Endothelial cell of umbilical vein (primary cell): ENCODE data around the gene ARMH3. TPM values are rescaled to one million over a fixed set of nuclear protein-coding genes. Genes with fewer than 3 reads are reported as not detected.

Experiments used
- BruUV-seq: library from RNA; stranded (reverse); fragments of 400-500 nt; replicated peaks from 2 replicates; lab custom pipeline; 2021; lab: Mats Ljungman, UMichigan
- CTCF ChIA-PET: fragments of 300-600, 350-600 bp; sonication (Branson Sonifier 250); formaldehyde crosslinking; loops from one replicate; lab custom pipeline; 2021; ENCODE audit warnings: antibody characterized with exemption, inconsistent platforms; lab: Charles Lee
- POLR2A ChIA-PET: fragments of 300-600, 350-600 bp; sonication (Branson Sonifier 250); formaldehyde crosslinking; loops from one replicate; lab custom pipeline; 2021; ENCODE audit warnings: antibody characterized with exemption, inconsistent platforms; lab: Charles Lee
- DNase-seq: peaks from one replicate; pipeline ENCODE4 v3.0.0-alpha.2; 2011; ENCODE audit warnings: low read depth, low spot score
- FAIRE-seq: peaks from 2 replicates; lab custom pipeline; 2011; peaks lifted over from hg19 to GRCh38; lab: Jason Lieb, UNC
- H2AFZ ChIP-seq: 2 replicates; pipeline ENCODE4 v1.6.0; 2012; ENCODE audit warnings: low read depth, low read length, control low read depth, inconsistent platforms
- H3K27ac ChIP-seq: 2 replicates; pipeline ENCODE4 v1.5.1; 2011; ENCODE audit warnings: low read depth, mild to moderate bottlenecking, control low read depth, low read length, moderate library complexity; ENCODE audit not compliant: insufficient read depth
- H3K27me3 ChIP-seq, 2 experiments: 2 replicates each; pipeline versions ENCODE4 v1.6.0 to v1.6.1; 2011; ENCODE audit warnings: low read length in 2 of 2, mixed read lengths in 1 of 2; ENCODE audit not compliant: control insufficient read depth in 2 of 2, insufficient read depth in 2 of 2
- H3K36me3 ChIP-seq, 2 experiments: 2 replicates in 1 of 2; 3 replicates in 1 of 2; pipeline ENCODE4 v1.5.1; 2011; ENCODE audit warnings: low read length in 2 of 2, mild to moderate bottlenecking in 1 of 2, moderate library complexity in 1 of 2; ENCODE audit not compliant: control insufficient read depth in 2 of 2, insufficient read depth in 2 of 2; ENCODE audit errors: extremely low read depth in 1 of 2
- H3K4me1 ChIP-seq: 3 replicates; pipeline ENCODE4 v1.5.1; 2011; ENCODE audit warnings: mild to moderate bottlenecking, low read length; ENCODE audit not compliant: control insufficient read depth, insufficient read depth; ENCODE audit errors: extremely low read depth
- H3K4me2 ChIP-seq: 2 replicates; pipeline ENCODE4 v1.6.1; 2011; ENCODE audit warnings: low read length, control low read depth, mixed read lengths; ENCODE audit not compliant: insufficient read depth
- H3K4me3 ChIP-seq, 3 experiments: fragments of 200-600 bp in 1 of 3; sonication (generic), shearing (Covaris generic) in 1 of 3; replicated peaks in 1 of 3; 2 replicates each; pipeline ENCODE4 v1.5.1; 2011 to 2016; ENCODE audit warnings: control low read depth in 3 of 3, low read length in 3 of 3, mild to moderate bottlenecking in 2 of 3, inconsistent platforms in 1 of 3, low read depth in 1 of 3, moderate library complexity in 1 of 3; ENCODE audit not compliant: insufficient read depth in 1 of 3
- H3K79me2 ChIP-seq: 2 replicates; pipeline ENCODE4 v1.6.0; 2012; ENCODE audit warnings: low read length, inconsistent platforms; ENCODE audit not compliant: control insufficient read depth, insufficient read depth
- H3K9ac ChIP-seq: replicated peaks from 2 replicates; pipeline ENCODE3; 2011; ENCODE audit warnings: low read length, control low read depth; ENCODE audit not compliant: insufficient read depth; ENCODE audit errors: extremely low read depth
- H3K9me1 ChIP-seq: replicated peaks from 3 replicates; pipeline ENCODE4 v1.6.0; 2011; ENCODE audit warnings: mild to moderate bottlenecking, low read length; ENCODE audit not compliant: control insufficient read depth, insufficient read depth; ENCODE audit errors: extremely low read depth
- H3K9me3 ChIP-seq: replicated peaks from 2 replicates; pipeline ENCODE4 v1.5.1; 2012; ENCODE audit warnings: low read length, inconsistent platforms; ENCODE audit not compliant: control insufficient read depth, insufficient read depth
- H4K20me1 ChIP-seq: replicated peaks from 2 replicates; pipeline ENCODE3; 2011; ENCODE audit warnings: mild to moderate bottlenecking, low read length; ENCODE audit not compliant: control insufficient read depth, insufficient read depth; ENCODE audit errors: extremely low read depth
- GATA2 ChIP-seq: IDR thresholded peaks from 2 replicates; pipeline ENCODE4 v1.7.0; 2011; ENCODE audit warnings: low read depth, mild to moderate bottlenecking, moderate library complexity, mixed read lengths, low read length; ENCODE audit not compliant: insufficient read length, insufficient read depth
- dilution Hi-C: fragments of 300-500 bp; cut with MboI; formaldehyde crosslinking; loops from one replicate; pipeline ENCODE4 v1.15.0; 2019; ENCODE audit warnings: low sequenced_read_pairs; ENCODE audit not compliant: extremely low pct_ligation_motif_present
- intact Hi-C: fragments of 100-400 bp; cut with micrococcal nuclease; formaldehyde crosslinking; loops from one replicate; pipeline ENCODE4 v1.10.0; 2022
- polyA plus RNA-seq, 4 experiments: library from polyadenylated mRNA; depleted of rRNA in 3 of 4; stranded (reverse) in 3 of 4; unstranded in 1 of 4; fragments of >200 nt; gene quantifications; 2 replicates each; pipeline versions ENCODE4 v1.2.1 to v1.2.3, GENCODE V29; 2011 to 2012; ENCODE audit warnings: missing spikeins in 1 of 4
- small RNA-seq: library from RNA; depleted of rRNA; stranded (forward); fragments of <200 nt; gene quantifications from one replicate; pipeline ENCODE3, GENCODE V24; 2012; ENCODE audit warnings: low replicate concordance, low read depth; ENCODE audit not compliant: insufficient read depth, insufficient read length
- total RNA-seq: library from RNA; stranded (reverse); gene quantifications from 2 replicates; pipeline ENCODE4 v1.2.3, GENCODE V29; 2021

The ARMH3 gene
- total and polyA plus RNA-seq, 2 donors (not counting 3 experiments of a cell fraction or from before 2014, with no cell fraction given), result 13.1 to 17.6 TPM

GRCh38 chr10:101797403-101798059 is 258.4 kb downstream of the ARMH3 start:
- Histone ChIP-seq H3K4me3 (no peak overlapping the region), H3K27ac (no peak overlapping the region), H3K9ac (no peak overlapping the region), H3K9me1 (no peaks in the 10 kb centered on the region), H3K9me3 (no peaks in the 10 kb centered on the region), H3K4me2 (no peak overlapping the region), H2AFZ (no peak overlapping the region), H3K4me1 (no peaks in the 10 kb centered on the region), H3K79me2 (peaks cover 40% of the 10 kb centered on the region), H3K36me3 (peaks cover 35 to 45% of the 10 kb centered on the region in 2 experiments), H4K20me1 (peaks cover 9% of the 10 kb centered on the region), H3K27me3 (no peaks in the 10 kb centered on the region)
- BruUV-seq, result no TSS peak
- no peak for TF ChIP-seq GATA2
- POLR2A ChIA-PET, result no interaction called here
- intact Hi-C loops, result no loop called here
- FAIRE-seq (no peak), DNase-seq (no peak)
- CTCF ChIA-PET, result interaction anchor here (1.8 to 4.2 kb wide), 2 partner anchors 17 to 195 kb away, joined by 7 to 16 read pairs; no protein-coding TSS in a partner anchor
- dilution Hi-C loops, result no loop called here

Small RNA genes within 50 kb of the gene (small RNA-seq; reads per million reads assigned to genes)
- gene AL500527.1 (not detected), gene AL500527.2 (not detected), gene RF00017 (not detected), gene RF00019 (not detected)

Other genes starting within 250 kb of the ARMH3 start
- gene OGA, start 237.7 kb downstream of the ARMH3 start, total RNA-seq, result 113 and 118 TPM in 2 replicates
- gene OGA, start 237.7 kb downstream of the ARMH3 start, polyA plus RNA-seq, result 21.6 and 30.8 TPM in 2 replicates
- 2.2 and 3.0 TPM in 2 replicates for gene KCNIP2, start 212.4 kb downstream of the ARMH3 start, total RNA-seq
- gene KCNIP2, start 212.4 kb downstream of the ARMH3 start, polyA plus RNA-seq, result 0.36 and 0.65 TPM in 2 replicates
- gene HPS6, start 9.2 kb upstream of the ARMH3 start, total RNA-seq, result 18.5 TPM in 2 replicates
- gene HPS6, start 9.2 kb upstream of the ARMH3 start, polyA plus RNA-seq, result 9.3 and 11.6 TPM in 2 replicates
- gene LDB1, start 64.2 kb upstream of the ARMH3 start, total RNA-seq, result 65.7 and 67.7 TPM in 2 replicates
- 137 and 149 TPM in 2 replicates for gene LDB1, start 64.2 kb upstream of the ARMH3 start, polyA plus RNA-seq
- gene PPRC1, start 76.9 kb upstream of the ARMH3 start, total RNA-seq, result 49.9 and 52.9 TPM in 2 replicates
- gene PPRC1, start 76.9 kb upstream of the ARMH3 start, polyA plus RNA-seq, result 26.1 and 27.0 TPM in 2 replicates
- 68.2 and 73.1 TPM in 2 replicates for gene NOLC1, start 96.2 kb upstream of the ARMH3 start, total RNA-seq
- gene NOLC1, start 96.2 kb upstream of the ARMH3 start, polyA plus RNA-seq, result 26.0 and 32.1 TPM in 2 replicates
- not detected in 2 replicates for gene ELOVL3, start 170.1 kb upstream of the ARMH3 start, total RNA-seq
- gene ELOVL3, start 170.1 kb upstream of the ARMH3 start, polyA plus RNA-seq, result not detected in 2 replicates
- gene PITX3, start 185.3 kb upstream of the ARMH3 start, total RNA-seq, result not detected in 2 replicates
- not detected in 2 replicates for gene PITX3, start 185.3 kb upstream of the ARMH3 start, polyA plus RNA-seq
- 45.7 and 49.7 TPM in 2 replicates for gene GBF1, start 189.4 kb upstream of the ARMH3 start, total RNA-seq
- 20.3 and 26.0 TPM in 2 replicates for gene GBF1, start 189.4 kb upstream of the ARMH3 start, polyA plus RNA-seq